Measurements from ENCODE around the gene COX4I1.

- TF ChIP-seq POLR2A (IDR thresholded peaks at IDR 0.05; ENCODE audit: low read length) (no peak), GATA1 (IDR thresholded peaks at IDR 0.05; ENCODE audit: low read depth, low read length) (no peak)
These were observed 4.8 kb upstream of the COX4I1 start for GRCh38 chr16:85794696-85795095.

Measured in erythroblast (primary cell).